ENCODE measurements around the gene TCP11L1. TPM values are rescaled to one million over a fixed set of nuclear protein-coding genes. Genes with fewer than 3 reads are reported as not detected.

Gene TCP11L1
- total and polyA plus RNA-seq, 9 of the 15 experiments (the other 6 are each of a cell fraction or from before 2014, with no cell fraction given) = 1.6 to 15.3 (median 5.4) TPM

GRCh38 chr11:33025339-33025722 is 14.0 kb upstream of the TCP11L1 start (continued):
- TF ChIP-seq RREB1 (CRISPR knock-in tag; IDR thresholded peaks at IDR 0.05) (no peak), ZNF133 (CRISPR knock-in tag; IDR thresholded peaks at IDR 0.05) (no peak), XRCC5 (IDR thresholded peaks at IDR 0.05; ENCODE audit: low read depth, low read length) (no peak), SMARCB1 (IDR thresholded peaks at IDR 0.05; ENCODE audit: insufficient read length, low read depth) (no peak), FOXP4 (CRISPR knock-in tag; IDR thresholded peaks at IDR 0.05; ENCODE audit: borderline replicate concordance) (no peak), STAG1 (CRISPR knock-in tag; IDR thresholded peaks at IDR 0.05; ENCODE audit: borderline replicate concordance) (no peak)
